ENCODE data around the gene CSN2.

Gene CSN2

GRCh38 chr4:69910016-69910782, 55.3 kb downstream of the CSN2 start:
- Histone ChIP-seq H3K27me3 (ENCODE audit: control insufficient read depth, insufficient read depth, low read length) (no peaks in the 10 kb centered on the region), H3K9ac (no peak overlapping the region), H3K9me3 (ENCODE audit: control insufficient read depth, low read length) (no peaks in the 10 kb centered on the region), H3K79me2 (no peaks in the 10 kb centered on the region), H3K4me3 (ENCODE audit: low read depth, low read length) (no peak overlapping the region), H3K4me1 (no peaks in the 10 kb centered on the region), H3K36me3 (ENCODE audit: control insufficient read depth, insufficient read depth, low read length) (no peaks in the 10 kb centered on the region), H3K4me2 (ENCODE audit: low read length) (no peak overlapping the region), H3K27ac (no peak overlapping the region), H2AFZ (no peak overlapping the region)
- TF ChIP-seq CTCF (IDR thresholded peaks at IDR 0.05) = no peak

GRCh38 chr4:69909195-69909594, 56.3 kb downstream of the CSN2 start:
- Histone ChIP-seq H3K4me1 (no peaks in the 10 kb centered on the region), H3K9ac (no peak overlapping the region), H3K27me3 (ENCODE audit: control insufficient read depth, insufficient read depth, low read length) (no peaks in the 10 kb centered on the region), H3K9me3 (ENCODE audit: control insufficient read depth, low read length) (no peaks in the 10 kb centered on the region), H3K4me2 (ENCODE audit: low read length) (no peak overlapping the region), H3K27ac (no peak overlapping the region), H3K4me3 (ENCODE audit: low read depth, low read length) (no peak overlapping the region), H2AFZ (no peak overlapping the region), H3K36me3 (ENCODE audit: control insufficient read depth, insufficient read depth, low read length) (no peaks in the 10 kb centered on the region), H3K79me2 (no peaks in the 10 kb centered on the region)
- TF ChIP-seq CTCF (IDR thresholded peaks at IDR 0.05) = no peak

- Histone ChIP-seq H3K36me3 (ENCODE audit: control insufficient read depth, insufficient read depth, low read length) (no peaks in the 10 kb centered on the region), H3K79me2 (no peaks in the 10 kb centered on the region), H3K9ac (no peak overlapping the region), H3K27ac (no peak overlapping the region), H3K4me3 (ENCODE audit: low read depth, low read length) (no peak overlapping the region), H2AFZ (no peak overlapping the region), H3K27me3 (ENCODE audit: control insufficient read depth, insufficient read depth, low read length) (no peaks in the 10 kb centered on the region), H3K9me3 (ENCODE audit: control insufficient read depth, low read length) (no peaks in the 10 kb centered on the region), H3K4me2 (ENCODE audit: low read length) (no peak overlapping the region), H3K4me1 (no peaks in the 10 kb centered on the region)
- no peak for TF ChIP-seq CTCF (IDR thresholded peaks at IDR 0.05)
Measured at GRCh38 chr4:69907151-69907550, 58.4 kb downstream of the CSN2 start.
